H9 (cell line): ENCODE results near the gene RGS9. TPM values are rescaled to one million over a fixed set of nuclear protein-coding genes. Genes with fewer than 3 reads are reported as not detected.

ENCODE experiments used
- DNase-seq: peaks from one replicate; pipeline ENCODE4 v3.0.0-alpha.2; 2017
- H2AFZ ChIP-seq: one replicate; pipeline ENCODE4 v1.6.1; 2013; ENCODE audit warnings: mild to moderate bottlenecking, low read length, control low read depth, moderate library complexity
- H2AK5ac ChIP-seq: 2 replicates; pipeline ENCODE4 v1.6.1; 2013; ENCODE audit warnings: low read length, control low read depth, mixed read lengths; ENCODE audit not compliant: insufficient read length
- H2BK120ac ChIP-seq: one replicate; pipeline ENCODE4 v1.6.1; 2013; ENCODE audit warnings: low read depth, mild to moderate bottlenecking, low read length, control low read depth, inconsistent platforms; ENCODE audit not compliant: poor library complexity, severe bottlenecking
- H2BK12ac ChIP-seq: 2 replicates; pipeline ENCODE4 v1.6.1; 2013; ENCODE audit warnings: low read length, control low read depth, mixed read lengths, low read depth; ENCODE audit not compliant: insufficient read length
- H2BK15ac ChIP-seq: 2 replicates; pipeline ENCODE4 v1.6.1; 2013; ENCODE audit warnings: low read depth, low read length, control low read depth
- H2BK20ac ChIP-seq: one replicate; pipeline ENCODE4 v1.6.1; 2013; ENCODE audit warnings: low read depth, mild to moderate bottlenecking, low read length, control low read depth, inconsistent platforms; ENCODE audit not compliant: poor library complexity, severe bottlenecking
- H2BK5ac ChIP-seq: 2 replicates; pipeline ENCODE4 v1.6.1; 2013; ENCODE audit warnings: low read length, control low read depth, mixed read lengths; ENCODE audit not compliant: insufficient read length
- H3K14ac ChIP-seq: 2 replicates; pipeline ENCODE4 v1.6.1; 2013; ENCODE audit warnings: low read length, control low read depth; ENCODE audit not compliant: insufficient read depth
- H3K18ac ChIP-seq: 2 replicates; pipeline ENCODE4 v1.6.1; 2013; ENCODE audit warnings: low read depth, mild to moderate bottlenecking, mixed read lengths, low read length, control low read depth; ENCODE audit not compliant: insufficient read length
- H3K23ac ChIP-seq: 2 replicates; pipeline ENCODE4 v1.6.1; 2013; ENCODE audit warnings: low read length, control low read depth, mixed read lengths, low read depth; ENCODE audit not compliant: insufficient read length
- H3K23me2 ChIP-seq: 2 replicates; pipeline ENCODE4 v1.6.1; 2013; ENCODE audit warnings: low read depth, mild to moderate bottlenecking, mixed read lengths, low read length, control low read depth; ENCODE audit not compliant: insufficient read length, poor library complexity, severe bottlenecking
- H3K27ac ChIP-seq: 2 replicates; pipeline ENCODE4 v1.5.1; 2013; ENCODE audit warnings: low read length, control low read depth, mixed read lengths, low read depth; ENCODE audit not compliant: insufficient read length
- H3K27me3 ChIP-seq: 2 replicates; pipeline ENCODE4 v1.6.1; 2013; ENCODE audit warnings: low read length, control low read depth, inconsistent platforms; ENCODE audit not compliant: insufficient read depth
- H3K4ac ChIP-seq: 2 replicates; pipeline ENCODE4 v1.6.1; 2013; ENCODE audit warnings: low read depth, mild to moderate bottlenecking, control low read depth, inconsistent platforms, low read length, moderate library complexity
- H3K4me1 ChIP-seq: 2 replicates; pipeline ENCODE4 v1.6.1; 2013; ENCODE audit warnings: low read length, control low read depth, inconsistent platforms; ENCODE audit not compliant: insufficient read depth
- H3K4me2 ChIP-seq: 2 replicates; pipeline ENCODE4 v1.6.1; 2013; ENCODE audit warnings: low read length, control low read depth, mixed read lengths; ENCODE audit not compliant: insufficient read length, insufficient read depth
- H3K56ac ChIP-seq: 2 replicates; pipeline ENCODE4 v1.6.1; 2013; ENCODE audit warnings: low read depth, mild to moderate bottlenecking, mixed read lengths, low read length, control low read depth; ENCODE audit not compliant: insufficient read length
- H3K79me1 ChIP-seq: 2 replicates; pipeline ENCODE4 v1.6.1; 2013; ENCODE audit warnings: low read depth, mild to moderate bottlenecking, moderate library complexity, low read length, control low read depth, inconsistent platforms; ENCODE audit not compliant: insufficient read depth, poor library complexity, severe bottlenecking
- H3K79me2 ChIP-seq: 2 replicates; pipeline ENCODE4 v1.6.1; 2013; ENCODE audit warnings: low read length, control low read depth, inconsistent platforms; ENCODE audit not compliant: insufficient read depth
- H3K9ac ChIP-seq: 2 replicates; pipeline ENCODE4 v1.6.1; 2013; ENCODE audit warnings: low read length, control low read depth, mixed read lengths; ENCODE audit not compliant: insufficient read length; ENCODE audit errors: extremely low read depth
- H3K9me3 ChIP-seq: one replicate; pipeline ENCODE4 v1.6.1; 2013; ENCODE audit warnings: low read depth, low read length, inconsistent platforms; ENCODE audit not compliant: control insufficient read depth
- H3T11ph ChIP-seq: one replicate; pipeline ENCODE4 v1.6.1; 2013; ENCODE audit warnings: mild to moderate bottlenecking, low read length, control low read depth, inconsistent platforms
- H4K20me1 ChIP-seq: one replicate; pipeline ENCODE4 v1.6.1; 2013; ENCODE audit not compliant: control insufficient read depth, insufficient read length, insufficient read depth
- H4K5ac ChIP-seq: 2 replicates; pipeline ENCODE4 v1.6.1; 2013; ENCODE audit warnings: low read depth, mild to moderate bottlenecking, mixed read lengths, low read length, control low read depth; ENCODE audit not compliant: insufficient read length
- H4K8ac ChIP-seq: replicated peaks from 2 replicates; pipeline ENCODE4 v1.6.1; 2013; ENCODE audit warnings: low read length, control low read depth, mixed read lengths, low read depth; ENCODE audit not compliant: insufficient read length
- H4K91ac ChIP-seq: 2 replicates; pipeline ENCODE4 v1.6.1; 2013; ENCODE audit warnings: low read depth, mild to moderate bottlenecking, moderate library complexity, mixed read lengths, low read length, control low read depth; ENCODE audit not compliant: insufficient read length
- H3K27ac Mint-ChIP-seq, 3 experiments: 2 replicates in 2 of 3; 3 replicates in 1 of 3; pipeline ENCODE4 v1.8.0; 2020 to 2021; ENCODE audit warnings: mixed read lengths in 3 of 3, mild to moderate bottlenecking in 1 of 3, moderate library complexity in 1 of 3
- H3K27me3 Mint-ChIP-seq: 2 replicates; pipeline ENCODE4 v1.8.0; 2021; ENCODE audit warnings: low read depth, mild to moderate bottlenecking, moderate library complexity, mixed read lengths
- H3K36me3 Mint-ChIP-seq, 3 experiments: 2 replicates in 2 of 3; 3 replicates in 1 of 3; pipeline ENCODE4 v1.8.0; 2020 to 2021; ENCODE audit warnings: low read depth in 3 of 3, mixed read lengths in 3 of 3; ENCODE audit not compliant: insufficient read depth in 1 of 3
- H3K4me1 Mint-ChIP-seq, 2 experiments: 2 replicates each; pipeline ENCODE4 v1.8.0; 2020; ENCODE audit warnings: mixed read lengths in 2 of 2
- H3K4me3 Mint-ChIP-seq, 2 experiments: 2 replicates in 1 of 2; 3 replicates in 1 of 2; pipeline ENCODE4 v1.8.0; 2020 to 2021; ENCODE audit warnings: mild to moderate bottlenecking in 2 of 2, mixed read lengths in 2 of 2, moderate library complexity in 1 of 2
- H3K9me3 Mint-ChIP-seq, 2 experiments: 2 replicates in 1 of 2; 3 replicates in 1 of 2; pipeline ENCODE4 v1.8.0; 2020; ENCODE audit warnings: mild to moderate bottlenecking in 2 of 2, mixed read lengths in 2 of 2, moderate library complexity in 1 of 2
- WGBS: extraction: QIAGEN DNeasy Blood & Tissue Kit; methylation state at CpG from one replicate; pipeline ENCODE4 v1.1.7; 2013; ENCODE audit warnings: missing lambda C conversion rate, low lambda C conversion rate, mixed read lengths; ENCODE audit not compliant: insufficient read length; ENCODE audit errors: extremely low coverage; 5-methylcytosine and 5-hydroxymethylcytosine counted together
- total RNA-seq: library from RNA; stranded (reverse); gene quantifications from 2 replicates; pipeline ENCODE4 v1.2.1, GENCODE V29; 2021
- TF ChIP-seq, protein P1 (sequence below): fragments of 200-600 bp; sonication (generic); conservative IDR thresholded peaks from 3 replicates; pipeline ENCODE4 v1.8.0; 2021; ENCODE audit warnings: antibody characterized with exemption, mild to moderate bottlenecking

The RGS9 gene
- total RNA-seq, 1 experiment from 2014 or later = 12.0 TPM

DNA sequence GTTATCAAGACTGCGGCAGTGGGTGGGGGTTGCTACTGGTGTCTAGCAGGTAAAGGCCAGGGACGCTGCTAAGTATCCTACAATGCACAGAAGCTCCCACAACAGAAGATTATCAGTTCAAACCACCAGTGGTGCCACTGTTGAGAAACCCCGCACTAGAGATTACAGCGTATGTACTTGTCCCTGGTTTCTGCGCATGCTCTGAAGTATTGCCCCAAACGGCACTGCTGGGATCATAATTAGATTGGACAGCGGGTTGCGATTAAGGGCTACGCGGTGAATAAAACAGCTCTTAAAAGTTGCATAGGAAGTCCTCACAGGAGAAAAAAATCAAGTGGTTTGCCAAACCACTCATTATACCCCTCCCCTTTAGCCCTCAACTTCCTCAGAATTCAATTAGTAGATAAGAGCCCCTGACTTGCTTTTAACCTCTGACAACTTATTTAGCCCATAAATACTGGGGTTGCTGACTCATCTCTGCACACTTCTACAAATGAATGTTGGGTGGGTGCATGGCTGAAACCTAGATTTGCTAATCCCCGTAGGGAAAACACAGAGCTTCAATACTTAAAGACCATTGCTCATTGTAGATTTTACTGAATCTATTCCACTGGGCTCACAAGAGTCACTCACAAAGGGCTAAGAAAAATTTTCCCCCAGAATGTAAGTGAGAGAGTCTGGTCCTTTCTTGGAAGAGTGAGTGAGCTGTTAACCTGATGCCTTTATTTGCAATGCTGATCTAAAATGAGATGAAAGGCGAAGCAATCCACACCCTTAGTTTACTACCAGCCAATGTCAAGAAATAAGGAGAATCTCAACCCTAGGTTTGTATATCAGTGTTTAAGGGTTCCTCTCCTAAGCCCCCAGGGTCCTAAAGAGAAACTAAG lies 91.8 kb downstream of the RGS9 start:
- no peaks in the 10 kb centered on the region for H3K9me3 ChIP-seq
- Mint-ChIP-seq H3K4me3 (no peak overlapping the region), H3K36me3 (no peaks in the 10 kb centered on the region; a peak in 1 of 7 replicates), H3K27me3 (no peaks in the 10 kb centered on the region; the same call in 1 of the 2 replicates), H3K9me3 (no peaks in the 10 kb centered on the region; a peak in 1 of 5 replicates), H3K4me1 (peaks cover 12 to 18% of the 10 kb centered on the region in 2 experiments; a peak in 3 of 4 replicates), H3K27ac (no peak overlapping the region)
- H3K27me3 ChIP-seq = no peaks in the 10 kb centered on the region
- no peak overlapping the region for H4K91ac ChIP-seq
- H3K56ac ChIP-seq = no peak overlapping the region
- no peak overlapping the region for H2BK5ac ChIP-seq
- H4K5ac ChIP-seq = no peak overlapping the region
- no peak overlapping the region for H2AFZ ChIP-seq
- H2BK120ac ChIP-seq = no peak overlapping the region
- H3K4ac ChIP-seq = no peak overlapping the region
- H3K27ac ChIP-seq = no peak overlapping the region
- H2AK5ac ChIP-seq = no peak overlapping the region
- no CpG with 5 or more reads among the region's 12 CpGs for WGBS
- no peaks in the 10 kb centered on the region for H3K4me1 ChIP-seq
- no peak overlapping the region for H3K9ac ChIP-seq
- TF ChIP-seq, protein P1, sequence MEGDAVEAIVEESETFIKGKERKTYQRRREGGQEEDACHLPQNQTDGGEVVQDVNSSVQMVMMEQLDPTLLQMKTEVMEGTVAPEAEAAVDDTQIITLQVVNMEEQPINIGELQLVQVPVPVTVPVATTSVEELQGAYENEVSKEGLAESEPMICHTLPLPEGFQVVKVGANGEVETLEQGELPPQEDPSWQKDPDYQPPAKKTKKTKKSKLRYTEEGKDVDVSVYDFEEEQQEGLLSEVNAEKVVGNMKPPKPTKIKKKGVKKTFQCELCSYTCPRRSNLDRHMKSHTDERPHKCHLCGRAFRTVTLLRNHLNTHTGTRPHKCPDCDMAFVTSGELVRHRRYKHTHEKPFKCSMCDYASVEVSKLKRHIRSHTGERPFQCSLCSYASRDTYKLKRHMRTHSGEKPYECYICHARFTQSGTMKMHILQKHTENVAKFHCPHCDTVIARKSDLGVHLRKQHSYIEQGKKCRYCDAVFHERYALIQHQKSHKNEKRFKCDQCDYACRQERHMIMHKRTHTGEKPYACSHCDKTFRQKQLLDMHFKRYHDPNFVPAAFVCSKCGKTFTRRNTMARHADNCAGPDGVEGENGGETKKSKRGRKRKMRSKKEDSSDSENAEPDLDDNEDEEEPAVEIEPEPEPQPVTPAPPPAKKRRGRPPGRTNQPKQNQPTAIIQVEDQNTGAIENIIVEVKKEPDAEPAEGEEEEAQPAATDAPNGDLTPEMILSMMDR = no peak
- no peak overlapping the region for H3K23ac ChIP-seq
- H3K79me1 ChIP-seq = no peaks in the 10 kb centered on the region
- no peak overlapping the region for H3T11ph ChIP-seq
- no peaks in the 10 kb centered on the region for H3K23me2 ChIP-seq
- no peak overlapping the region for H2BK15ac ChIP-seq
- H2BK12ac ChIP-seq = no peak overlapping the region
- no peak for DNase-seq
- no peak overlapping the region for H3K14ac ChIP-seq
- H4K8ac ChIP-seq = no peak overlapping the region
- no peaks in the 10 kb centered on the region for H4K20me1 ChIP-seq
- H2BK20ac ChIP-seq = no peak overlapping the region
- H3K18ac ChIP-seq = no peak overlapping the region
- no peaks in the 10 kb centered on the region for H3K79me2 ChIP-seq
- H3K4me2 ChIP-seq = no peak overlapping the region
